ENCODE measurements around the gene QKI.
"Not testable (repeated sequence)": the region's sequence is repeated elsewhere in the genome, so short reads cannot be mapped to it uniquely, and the experiment has no call there.

QKI gene

GRCh38 chr6:163580311-163581030 lies 166.0 kb downstream of the QKI start:
- DNase-seq (ENCODE audit: low spot score), result no peak

DNA sequence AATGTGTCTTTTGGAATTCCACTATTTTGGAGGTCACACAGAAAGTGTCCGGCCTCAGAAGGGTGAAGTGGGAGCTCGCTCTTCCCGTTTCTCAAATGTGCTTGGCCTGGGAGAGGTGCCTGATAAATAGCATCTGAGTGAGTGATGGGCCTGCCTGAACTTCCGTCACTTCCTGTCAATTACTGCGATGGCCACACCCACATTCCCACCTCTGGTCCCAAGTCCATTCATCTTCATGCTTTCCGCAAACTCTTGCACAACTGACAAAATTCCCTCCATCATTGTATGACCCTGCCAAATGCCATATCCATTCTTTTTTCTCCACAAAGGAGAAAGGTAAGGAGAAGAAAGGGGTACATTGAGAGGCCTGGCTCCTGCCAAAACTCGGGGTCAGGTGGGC lies 169.0 kb downstream of the QKI start:
- no peak for DNase-seq (ENCODE audit: low spot score)

- no peak for DNase-seq (ENCODE audit: low spot score)
Measured at GRCh38 chr6:163585932-163586437, 171.5 kb downstream of the QKI start.

DNA sequence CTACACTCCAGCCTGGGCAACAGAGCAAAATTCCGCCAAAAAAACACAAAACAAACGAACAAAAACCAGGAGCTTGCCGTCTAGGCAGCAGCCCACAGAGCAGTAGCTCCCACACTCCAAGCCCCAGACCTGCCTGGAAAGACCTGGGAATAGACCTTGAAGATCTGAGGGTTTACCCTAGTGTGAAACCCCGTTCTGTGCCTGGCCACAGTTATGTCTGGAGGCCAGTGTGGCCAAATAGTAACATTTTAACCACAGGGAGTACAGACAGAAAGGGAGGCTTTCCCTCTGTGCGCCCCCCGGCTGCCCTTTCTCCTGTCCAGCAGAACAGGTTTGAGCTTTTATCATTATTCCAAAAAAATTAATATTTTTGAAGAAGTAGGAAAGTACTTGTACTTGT lies 172.4 kb downstream of the QKI start:
- no peak for DNase-seq (ENCODE audit: low spot score)

GRCh38 chr6:163588220-163588919 lies 173.9 kb downstream of the QKI start:
- no peak for DNase-seq (ENCODE audit: low spot score)

DNA sequence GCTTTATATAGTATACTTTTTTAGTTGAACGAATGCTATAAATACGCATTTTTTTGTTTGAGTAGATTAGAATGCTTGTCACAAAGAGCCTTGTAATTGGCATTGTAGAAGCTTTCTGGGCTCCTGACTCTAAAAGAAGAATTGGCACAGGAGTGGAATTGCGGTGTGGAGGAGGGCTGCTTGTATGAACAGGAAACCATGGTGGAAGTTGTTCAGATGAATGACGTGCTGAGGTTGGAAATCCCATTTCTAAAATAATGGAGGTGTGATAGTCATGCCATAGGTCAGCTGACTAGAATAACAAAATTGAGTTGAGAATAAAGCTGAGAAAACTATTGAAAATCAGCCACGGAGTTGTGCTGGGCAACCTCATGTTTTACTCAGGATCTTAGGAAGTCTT lies 174.9 kb downstream of the QKI start:
- no peak for DNase-seq (ENCODE audit: low spot score)

DNA sequence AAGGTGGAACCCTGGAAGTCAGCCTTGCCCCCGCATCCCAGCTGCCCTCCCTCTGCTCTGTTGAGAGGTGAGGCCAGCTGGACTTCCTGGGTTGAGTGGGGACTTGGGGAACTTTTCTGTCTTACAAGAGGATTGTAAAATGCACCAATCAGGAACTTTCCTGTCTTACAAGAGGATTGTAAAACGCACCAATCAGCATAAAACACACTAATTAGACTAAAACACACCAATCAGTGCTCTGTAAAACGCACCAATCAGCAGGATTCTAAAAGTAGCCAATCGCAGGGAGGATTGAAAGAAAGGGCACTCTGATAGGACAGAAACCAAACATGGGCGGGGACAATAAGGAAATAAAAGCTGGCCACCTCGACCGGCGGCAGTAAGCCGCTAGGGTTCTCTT lies 175.6 kb downstream of the QKI start:
- DNase-seq (ENCODE audit: low spot score), result not testable (repeated sequence)

GRCh38 chr6:163592872-163593271 lies 178.4 kb downstream of the QKI start:
- no peak for DNase-seq (ENCODE audit: low spot score)

GRCh38 chr6:163596174-163596573 lies 181.7 kb downstream of the QKI start:
- DNase-seq (ENCODE audit: low spot score), result no peak

GRCh38 chr6:163599136-163599535 lies 184.6 kb downstream of the QKI start:
- DNase-seq (ENCODE audit: low spot score), result no peak

GRCh38 chr6:163599684-163600083 lies 185.2 kb downstream of the QKI start:
- no peak for DNase-seq (ENCODE audit: low spot score)

DNA sequence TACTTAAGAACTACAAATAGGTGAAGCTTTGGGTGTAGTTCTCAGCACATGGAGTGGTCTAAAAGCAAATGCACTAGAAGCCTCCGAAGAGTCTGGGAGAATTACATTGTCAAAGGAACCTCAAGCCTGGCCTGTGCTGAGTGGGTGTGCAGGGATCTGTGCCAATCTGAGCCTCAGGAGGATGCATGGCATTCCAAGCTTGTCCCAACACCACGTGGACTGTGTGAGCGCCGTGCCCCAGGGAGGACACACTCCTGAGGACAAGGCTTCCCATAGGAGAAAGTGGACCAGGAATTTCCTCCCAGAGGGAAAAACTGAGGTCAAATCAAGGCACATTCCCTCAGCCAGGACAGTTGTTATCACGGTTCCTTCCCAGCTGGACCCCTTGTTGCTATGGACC lies 185.8 kb downstream of the QKI start:
- no peak for DNase-seq (ENCODE audit: low spot score)

GRCh38 chr6:163600781-163601180 lies 186.3 kb downstream of the QKI start:
- DNase-seq (ENCODE audit: low spot score), result no peak

GRCh38 chr6:163602851-163603250 lies 188.3 kb downstream of the QKI start:
- no peak for DNase-seq (ENCODE audit: low spot score)

DNA sequence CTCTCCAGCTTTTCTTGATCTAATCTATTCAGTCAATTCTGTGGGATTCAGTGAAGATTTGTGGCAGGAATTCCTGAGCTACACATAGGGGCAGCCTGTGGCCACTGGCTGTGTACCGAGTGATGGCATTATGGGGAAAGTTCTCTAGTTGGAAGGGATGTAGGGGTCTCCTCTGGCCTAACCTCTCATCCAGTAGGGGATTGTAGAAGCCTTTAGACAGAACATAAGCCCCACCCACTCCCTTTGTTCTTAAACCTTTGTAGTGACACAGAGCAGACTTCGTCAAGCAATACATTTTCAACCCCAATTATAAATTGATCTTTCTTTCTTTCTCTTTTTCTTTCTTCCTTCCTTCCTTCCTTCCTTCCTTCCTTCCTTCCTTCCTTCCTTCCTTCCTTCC lies 188.9 kb downstream of the QKI start:
- no peak for DNase-seq (ENCODE audit: low spot score)

DNA sequence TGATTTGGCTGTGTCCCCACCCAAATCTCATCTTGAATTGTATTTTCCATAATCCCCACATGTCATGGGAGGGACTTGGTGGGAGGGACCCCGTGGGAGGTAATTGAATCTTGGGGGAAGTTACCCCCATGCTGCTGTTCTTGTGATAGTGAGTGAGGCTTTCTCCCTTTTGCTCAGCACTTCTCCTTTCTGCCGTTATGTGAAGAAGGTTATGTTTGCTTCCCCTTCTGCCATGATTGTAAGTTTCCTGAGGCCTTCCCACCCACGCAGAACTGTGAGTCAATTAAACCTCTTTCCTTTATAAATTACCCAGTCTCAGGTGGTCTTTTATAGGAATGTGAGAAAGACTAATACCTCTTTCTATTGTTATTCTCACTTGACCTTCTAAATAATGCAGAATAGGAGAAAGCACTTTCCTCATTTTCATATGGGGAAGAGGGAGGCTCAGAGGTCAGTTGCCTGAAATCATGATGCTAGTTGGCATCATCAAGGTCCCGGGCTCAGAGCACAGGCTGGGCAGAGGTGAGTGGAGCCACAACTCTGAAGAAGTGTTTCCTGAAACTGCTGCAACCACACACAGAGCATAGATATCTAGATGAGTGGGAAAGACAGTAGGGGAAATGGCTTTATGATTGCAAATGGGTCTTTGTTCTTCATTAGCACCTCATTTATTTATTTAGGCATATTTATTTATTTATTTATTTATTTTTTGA lies 191.0 kb downstream of the QKI start:
- DNase-seq (ENCODE audit: low spot score), result no peak

- no peak for DNase-seq (ENCODE audit: low spot score)
Measured at GRCh38 chr6:163607792-163608191, 193.3 kb downstream of the QKI start.

- no peak for DNase-seq (ENCODE audit: low spot score)
Measured at GRCh38 chr6:163608204-163608644, 193.7 kb downstream of the QKI start.

DNA sequence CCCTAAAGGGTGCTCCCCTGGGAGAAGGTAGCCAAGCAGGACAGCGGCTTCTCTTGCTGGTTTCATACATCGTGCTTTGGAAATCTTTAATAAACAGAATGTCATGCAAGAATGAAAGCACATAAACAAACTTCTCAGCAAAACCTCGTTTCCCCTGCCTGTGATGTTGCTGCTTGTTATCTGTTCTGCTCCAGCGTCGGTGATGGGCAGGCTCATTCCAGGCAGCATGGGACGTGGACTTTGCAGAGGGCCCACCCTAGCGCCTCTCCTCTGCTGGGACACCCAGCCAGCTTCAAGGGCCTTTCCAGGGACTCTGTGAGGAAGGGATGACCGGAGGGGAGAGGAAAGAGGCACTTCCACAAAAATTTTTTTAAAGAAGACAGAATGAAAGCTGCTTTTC lies 197.7 kb downstream of the QKI start:
- no peak for DNase-seq (ENCODE audit: low spot score)

DNA sequence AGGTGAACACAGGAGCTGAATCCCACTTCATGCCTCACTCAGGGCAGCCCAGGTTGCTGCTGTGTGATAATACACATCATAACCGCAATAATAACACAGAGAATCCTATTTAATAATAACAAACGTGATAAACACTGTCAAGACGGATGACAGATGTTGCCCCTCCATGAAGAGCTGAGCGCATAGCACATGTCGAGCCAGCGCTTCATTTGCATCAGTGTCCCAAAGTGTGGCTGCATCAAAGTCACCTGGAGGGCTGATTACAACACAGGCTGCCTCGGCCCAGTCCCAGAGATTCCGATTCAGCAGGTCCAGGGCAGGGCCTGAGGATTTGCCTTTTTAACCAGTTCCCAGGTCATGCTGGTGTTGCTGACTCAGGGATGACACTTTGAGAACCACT lies 198.5 kb downstream of the QKI start:
- DNase-seq (ENCODE audit: low spot score), result no peak

- no peak for DNase-seq (ENCODE audit: low spot score)
Measured at GRCh38 chr6:163613668-163614067, 199.2 kb downstream of the QKI start.

- DNase-seq (ENCODE audit: low spot score), result no peak
Measured at GRCh38 chr6:163616452-163616851, 201.9 kb downstream of the QKI start.

DNA sequence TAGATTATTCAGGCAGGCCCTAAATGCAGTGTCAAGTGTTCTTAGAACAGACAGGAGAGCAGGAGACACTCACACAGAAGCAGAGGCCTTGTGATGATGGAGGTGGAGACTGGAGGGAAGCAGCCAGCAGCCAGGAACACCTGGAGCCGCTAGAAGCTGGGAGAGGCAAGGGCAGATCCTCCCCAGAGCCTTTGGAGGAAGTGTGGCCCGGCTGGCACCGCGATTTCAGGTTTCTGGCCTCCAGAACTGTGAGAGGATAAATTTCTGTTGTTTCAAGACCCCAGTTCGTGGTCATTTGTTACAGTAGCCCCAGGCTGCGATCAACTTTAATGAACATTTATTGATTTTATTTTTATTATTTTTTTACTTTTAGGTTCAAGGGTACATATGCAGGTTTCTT lies 203.0 kb downstream of the QKI start:
- DNase-seq (ENCODE audit: low spot score), result no peak

Data from hematopoietic multipotent progenitor cell treated with erythropoietin and hydrocortisone succinate and interleukin-3 and kit ligand, for 15 days (in vitro differentiated cells).